ENCODE measurements around the gene NCL.

DNA sequence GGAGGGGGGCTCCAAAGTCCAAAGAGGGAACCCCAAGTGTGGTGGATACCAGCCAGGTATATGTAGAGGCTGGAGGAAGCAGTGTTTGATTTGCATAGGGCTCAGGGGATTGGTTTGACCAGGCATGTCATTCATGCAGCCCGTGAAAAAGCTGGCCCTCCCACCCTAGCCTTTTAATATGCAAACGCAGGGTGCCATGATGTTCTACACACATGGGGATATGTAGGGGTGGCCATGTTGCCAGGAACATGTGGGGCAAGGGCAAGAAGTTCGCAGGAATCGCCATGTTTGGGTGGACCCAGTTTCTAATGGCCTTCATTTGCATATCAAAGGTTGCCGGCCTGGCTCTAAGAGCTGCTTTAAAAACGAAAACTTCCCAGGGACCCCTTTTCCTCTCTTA lies 35.1 kb downstream of the NCL start:
- no peak for TF ChIP-seq POLR2A (IDR thresholded peaks at IDR 0.05)
- TF ChIP-seq, protein P1, sequence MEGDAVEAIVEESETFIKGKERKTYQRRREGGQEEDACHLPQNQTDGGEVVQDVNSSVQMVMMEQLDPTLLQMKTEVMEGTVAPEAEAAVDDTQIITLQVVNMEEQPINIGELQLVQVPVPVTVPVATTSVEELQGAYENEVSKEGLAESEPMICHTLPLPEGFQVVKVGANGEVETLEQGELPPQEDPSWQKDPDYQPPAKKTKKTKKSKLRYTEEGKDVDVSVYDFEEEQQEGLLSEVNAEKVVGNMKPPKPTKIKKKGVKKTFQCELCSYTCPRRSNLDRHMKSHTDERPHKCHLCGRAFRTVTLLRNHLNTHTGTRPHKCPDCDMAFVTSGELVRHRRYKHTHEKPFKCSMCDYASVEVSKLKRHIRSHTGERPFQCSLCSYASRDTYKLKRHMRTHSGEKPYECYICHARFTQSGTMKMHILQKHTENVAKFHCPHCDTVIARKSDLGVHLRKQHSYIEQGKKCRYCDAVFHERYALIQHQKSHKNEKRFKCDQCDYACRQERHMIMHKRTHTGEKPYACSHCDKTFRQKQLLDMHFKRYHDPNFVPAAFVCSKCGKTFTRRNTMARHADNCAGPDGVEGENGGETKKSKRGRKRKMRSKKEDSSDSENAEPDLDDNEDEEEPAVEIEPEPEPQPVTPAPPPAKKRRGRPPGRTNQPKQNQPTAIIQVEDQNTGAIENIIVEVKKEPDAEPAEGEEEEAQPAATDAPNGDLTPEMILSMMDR (IDR thresholded peaks at IDR 0.05): no peak
